Colonic mucosa (tissue), 4 donors: ENCODE results near the gene SYN1. TPM values are rescaled to one million over a fixed set of nuclear protein-coding genes. Genes with fewer than 3 reads are reported as not detected.
"Not testable (repeated sequence)": the region's sequence is repeated elsewhere in the genome, so short reads cannot be mapped to it uniquely, and the experiment has no call there.

ENCODE experiments used
- DNase-seq: peaks from one replicate; pipeline ENCODE4 v3.0.0-alpha.2; 2020
- H3K27ac ChIP-seq: fragments of 200-600 bp; one replicate; pipeline ENCODE4 v1.8.0; 2021
- H3K27me3 ChIP-seq: fragments of 200-600 bp; one replicate; pipeline ENCODE4 v1.8.0; 2021
- H3K36me3 ChIP-seq: fragments of 200-600 bp; one replicate; pipeline ENCODE4 v1.8.0; 2021
- H3K4me1 ChIP-seq: fragments of 200-600 bp; one replicate; pipeline ENCODE4 v1.8.0; 2021; ENCODE audit warnings: mild to moderate bottlenecking
- H3K4me3 ChIP-seq: fragments of 200-600 bp; one replicate; pipeline ENCODE4 v1.8.0; 2021
- H3K9ac ChIP-seq, 2 donors: one replicate each; pipeline ENCODE4 v1.7.0; 2013; ENCODE audit warnings: control low read depth in 2 of 2, low read depth in 2 of 2, low read length in 2 of 2
- H3K9me3 ChIP-seq: fragments of 200-600 bp; one replicate; pipeline ENCODE4 v1.8.0; 2021
- CTCF ChIP-seq: fragments of 200-600 bp; IDR thresholded peaks from one replicate; pipeline ENCODE4 v1.8.0; 2022; ENCODE audit warnings: antibody characterized with exemption, mild to moderate bottlenecking
- intact Hi-C: fragments of 100-400 bp; cut with DNase I; formaldehyde crosslinking; loops from one replicate; pipeline ENCODE4 v1.14.1; 2022
- total RNA-seq, 2 donors: library from RNA; stranded (reverse); fragmentation: NEBNext Ultra II Directional in 1 of 2; extraction: Animal tissue kit (Norgen Biotek cat#: 25700) in 1 of 2; gene quantifications; one replicate each; pipeline ENCODE4 v1.2.1, GENCODE V29; 2021
- donor health status: healthy.
- donor health status: DM: no; HTN: no; CAD: no.
- donor health status: DM: no; HTN: no; CAD: no.

SYN1 gene
- total RNA-seq, 2 donors from 2014 or later, result 0.96 to 1.5 TPM

DNA sequence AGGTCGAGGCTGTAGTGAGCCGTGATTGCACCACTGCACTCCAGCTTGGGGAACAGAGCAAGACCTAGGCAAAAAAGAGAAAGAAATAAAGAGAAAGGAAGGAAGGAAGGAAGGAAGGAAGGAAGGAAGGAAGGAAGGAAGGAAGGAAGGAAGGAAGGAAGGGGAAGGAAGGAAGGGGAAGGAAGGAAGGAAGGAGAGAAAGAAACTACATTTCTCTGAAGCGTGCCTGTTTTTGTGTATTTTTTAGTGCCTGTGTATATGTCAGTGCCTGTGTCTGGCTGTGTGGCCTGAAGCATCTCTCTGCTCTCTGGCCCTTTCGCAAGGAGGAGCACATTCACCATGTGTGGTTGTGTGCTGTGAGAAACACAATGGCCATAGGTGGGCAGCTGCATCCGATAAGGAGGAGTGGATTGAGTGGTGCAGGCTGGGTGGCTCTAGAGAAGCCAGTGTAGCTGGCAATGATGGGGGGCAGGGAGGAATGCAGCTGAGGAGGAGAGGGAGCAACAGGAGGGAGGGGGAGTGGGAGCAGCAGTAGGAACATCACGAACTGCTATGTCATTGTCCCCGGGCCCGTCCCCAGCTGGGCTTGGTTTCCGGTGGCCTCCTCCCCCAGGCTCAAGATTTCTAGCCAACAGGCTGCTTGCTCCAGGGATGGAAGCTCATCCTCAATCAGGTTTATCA, 11.4 kb downstream of the SYN1 start:
- H3K36me3 ChIP-seq, result no peaks in the 10 kb centered on the region
- intact Hi-C loops, result no loop called here
- no peak for DNase-seq

GRCh38 chrX:47607091-47607490, 12.6 kb downstream of the SYN1 start:
- no peaks in the 10 kb centered on the region for H3K27me3 ChIP-seq
- H3K9me3 ChIP-seq, result no peaks in the 10 kb centered on the region
- no peak overlapping the region for H3K27ac ChIP-seq
- no peaks in the 10 kb centered on the region for H3K4me1 ChIP-seq
- no peak for DNase-seq
- no peak overlapping the region for H3K9ac ChIP-seq
- no peaks in the 10 kb centered on the region for H3K36me3 ChIP-seq
- H3K4me3 ChIP-seq, result no peak overlapping the region
- no peak for TF ChIP-seq CTCF
- intact Hi-C loops, result no loop called here

More for the DNA sequence above, 11.4 kb downstream of the SYN1 start:
- TF ChIP-seq CTCF, result no peak
- no peak overlapping the region for H3K27ac ChIP-seq
- no peaks in the 10 kb centered on the region for H3K9me3 ChIP-seq
- H3K4me3 ChIP-seq, result no peak overlapping the region
- no peaks in the 10 kb centered on the region for H3K27me3 ChIP-seq
- H3K9ac ChIP-seq, result no peak overlapping the region
- no peaks in the 10 kb centered on the region for H3K4me1 ChIP-seq

DNA sequence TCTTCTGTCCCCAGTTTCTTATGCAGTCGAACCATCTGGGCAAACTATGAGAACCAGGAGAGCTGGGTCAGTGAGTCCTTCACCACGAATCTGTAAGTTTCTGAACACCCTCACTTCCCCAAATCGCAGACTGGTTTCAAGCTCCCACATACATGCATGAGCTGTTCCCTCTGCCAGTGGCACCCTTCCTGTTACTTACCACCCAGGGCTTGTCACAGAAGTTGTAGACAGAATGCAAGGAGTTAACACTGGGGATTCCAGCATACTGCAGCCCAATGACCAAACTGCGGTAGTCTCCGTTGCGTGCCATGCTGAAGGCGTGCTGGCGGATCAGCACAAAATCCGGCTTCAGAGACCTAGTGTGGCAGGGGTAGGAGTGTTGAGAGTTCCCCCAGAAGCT, 14.6 kb downstream of the SYN1 start:
- no peak for TF ChIP-seq CTCF
- no peaks in the 10 kb centered on the region for H3K4me1 ChIP-seq

DNA sequence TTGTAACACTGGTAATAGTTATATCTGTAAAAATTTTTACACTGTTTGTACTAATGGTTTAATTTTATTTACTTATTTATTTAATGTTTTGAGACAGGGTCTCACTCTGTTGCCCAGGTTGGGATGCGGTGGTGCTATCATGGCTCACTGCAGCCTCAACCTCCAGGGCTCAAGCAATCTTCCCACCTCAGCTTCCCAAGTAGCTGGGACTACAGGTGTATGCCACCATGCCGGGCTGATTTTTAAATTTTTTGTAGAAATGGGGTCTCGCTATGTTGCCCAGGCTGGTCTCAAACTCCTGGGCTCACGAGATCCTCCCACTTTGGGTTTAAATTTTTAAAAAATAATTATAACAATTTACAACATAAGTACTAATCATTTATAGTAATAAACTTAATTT, 16.5 kb downstream of the SYN1 start:
- H3K4me3 ChIP-seq, H3K36me3 ChIP-seq, H3K9me3 ChIP-seq, H3K27ac ChIP-seq, DNase-seq, H3K9ac ChIP-seq, H3K4me1 ChIP-seq, H3K27me3 ChIP-seq, intact Hi-C loops: not testable (repeated sequence)

More for the DNA sequence above, 14.6 kb downstream of the SYN1 start:
- intact Hi-C loops, result no loop called here
- Histone ChIP-seq H3K9me3 (no peaks in the 10 kb centered on the region), H3K9ac (no peak overlapping the region), H3K36me3 (no peaks in the 10 kb centered on the region), H3K4me3 (no peak overlapping the region), H3K27ac (no peak overlapping the region), H3K27me3 (no peaks in the 10 kb centered on the region)
- no peak for DNase-seq

- no peaks in the 10 kb centered on the region for H3K9me3 ChIP-seq
- no peak overlapping the region for H3K9ac ChIP-seq
- intact Hi-C loops, result no loop called here
- H3K27me3 ChIP-seq, result no peaks in the 10 kb centered on the region
- no peaks in the 10 kb centered on the region for H3K36me3 ChIP-seq
- no peak for DNase-seq
- H3K27ac ChIP-seq, result no peak overlapping the region
- no peak for TF ChIP-seq CTCF
- H3K4me1 ChIP-seq, result no peaks in the 10 kb centered on the region
- no peak overlapping the region for H3K4me3 ChIP-seq
These were observed 22.4 kb downstream of the SYN1 start for GRCh38 chrX:47597222-47597621.

DNA sequence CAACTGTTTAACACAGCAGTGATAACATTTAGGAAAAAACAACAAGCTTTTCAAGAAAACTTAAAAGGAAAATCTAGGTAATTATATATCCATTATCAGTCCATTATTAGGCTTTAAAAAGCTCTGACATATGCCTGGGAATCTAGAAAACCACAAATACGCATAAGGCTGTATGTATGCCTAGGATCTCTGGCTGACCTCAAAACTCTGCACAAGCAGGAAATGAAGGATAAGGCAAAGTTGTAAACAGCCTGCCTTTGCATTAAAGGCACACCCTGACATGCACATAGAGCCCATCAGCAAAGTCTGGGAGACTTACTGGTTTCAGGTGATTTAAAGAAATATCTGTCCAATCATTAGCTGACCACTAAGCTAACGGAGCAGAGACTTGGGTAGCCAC, 23.4 kb downstream of the SYN1 start:
- no peak for DNase-seq
- H3K4me1 ChIP-seq, result no peaks in the 10 kb centered on the region
- intact Hi-C loops, result no loop called here

More for the DNA sequence above, 23.4 kb downstream of the SYN1 start:
- no peak overlapping the region for H3K27ac ChIP-seq
- H3K27me3 ChIP-seq, result no peaks in the 10 kb centered on the region
- no peak overlapping the region for H3K4me3 ChIP-seq
- no peaks in the 10 kb centered on the region for H3K9me3 ChIP-seq
- TF ChIP-seq CTCF, result no peak
- no peak overlapping the region for H3K9ac ChIP-seq
- no peaks in the 10 kb centered on the region for H3K36me3 ChIP-seq
